Measurements from ENCODE around the gene MCF2L. TPM values are rescaled to one million over a fixed set of nuclear protein-coding genes. Genes with fewer than 3 reads are reported as not detected.

Gene MCF2L
- polyA plus RNA-seq, 1 donor, result 30.9 TPM

GRCh38 chr13:112990783-112991182, 21.8 kb downstream of the MCF2L start:
- no CpG with 5 or more reads among the region's 8 CpGs for WGBS (ENCODE audit: insufficient coverage, low lambda C conversion rate)
- H3K4me1 ChIP-seq (ENCODE audit: control insufficient read depth, insufficient read depth, low read length), result peaks cover 28% of the 10 kb centered on the region
- no peaks in the 10 kb centered on the region for H3K9me3 ChIP-seq (ENCODE audit: control insufficient read depth, low read depth, low read length)
- no peaks in the 10 kb centered on the region for H3K36me3 ChIP-seq (ENCODE audit: control insufficient read depth, insufficient read depth, low read length)
- peak; percentile 91 to 97 for DNase-seq
- H3K27ac ChIP-seq (ENCODE audit: low read length), result peak overlapping the region; percentile 71
- H3K27me3 ChIP-seq (ENCODE audit: control insufficient read depth, insufficient read depth, low read length), result no peaks in the 10 kb centered on the region
- H3K4me3 ChIP-seq (ENCODE audit: low read length), result no peak overlapping the region

GRCh38 chr13:112991609-112992008, 22.6 kb downstream of the MCF2L start:
- peak overlapping the region; percentile 71 for H3K27ac ChIP-seq (ENCODE audit: low read length)
- no peaks in the 10 kb centered on the region for H3K36me3 ChIP-seq (ENCODE audit: control insufficient read depth, insufficient read depth, low read length)
- no CpG with 5 or more reads among the region's 6 CpGs for WGBS (ENCODE audit: insufficient coverage, low lambda C conversion rate)

GRCh38 chr13:112992931-112993680, 24.1 kb downstream of the MCF2L start:
- Histone ChIP-seq H3K4me1 (ENCODE audit: control insufficient read depth, insufficient read depth, low read length) (peaks cover 46% of the 10 kb centered on the region), H3K4me3 (ENCODE audit: low read length) (no peak overlapping the region), H3K36me3 (ENCODE audit: control insufficient read depth, insufficient read depth, low read length) (no peaks in the 10 kb centered on the region), H3K27me3 (ENCODE audit: control insufficient read depth, insufficient read depth, low read length) (no peaks in the 10 kb centered on the region), H3K27ac (ENCODE audit: low read length) (no peak overlapping the region), H3K9me3 (ENCODE audit: control insufficient read depth, low read depth, low read length) (no peaks in the 10 kb centered on the region)
- no CpG with 5 or more reads among the region's 31 CpGs for WGBS (ENCODE audit: insufficient coverage, low lambda C conversion rate)
- DNase-seq, result no peak

More at GRCh38 chr13:112991609-112992008, 22.6 kb downstream of the MCF2L start:
- DNase-seq, result no peak
- Histone ChIP-seq H3K9me3 (ENCODE audit: control insufficient read depth, low read depth, low read length) (no peaks in the 10 kb centered on the region), H3K4me3 (ENCODE audit: low read length) (no peak overlapping the region), H3K27me3 (ENCODE audit: control insufficient read depth, insufficient read depth, low read length) (no peaks in the 10 kb centered on the region), H3K4me1 (ENCODE audit: control insufficient read depth, insufficient read depth, low read length) (peaks cover 31% of the 10 kb centered on the region)

- peaks cover 57% of the 10 kb centered on the region for H3K4me1 ChIP-seq (ENCODE audit: control insufficient read depth, insufficient read depth, low read length)
- DNase-seq, result no peak
- H3K9me3 ChIP-seq (ENCODE audit: control insufficient read depth, low read depth, low read length), result no peaks in the 10 kb centered on the region
- no peaks in the 10 kb centered on the region for H3K36me3 ChIP-seq (ENCODE audit: control insufficient read depth, insufficient read depth, low read length)
- H3K4me3 ChIP-seq (ENCODE audit: low read length), result no peak overlapping the region
- H3K27ac ChIP-seq (ENCODE audit: low read length), result no peak overlapping the region
- WGBS (ENCODE audit: insufficient coverage, low lambda C conversion rate), result no CpG with 5 or more reads among the region's 46 CpGs
- no peaks in the 10 kb centered on the region for H3K27me3 ChIP-seq (ENCODE audit: control insufficient read depth, insufficient read depth, low read length)
Observed at GRCh38 chr13:112994084-112994780, 25.2 kb downstream of the MCF2L start.

- no peaks in the 10 kb centered on the region for H3K36me3 ChIP-seq (ENCODE audit: control insufficient read depth, insufficient read depth, low read length)
- no CpG with 5 or more reads among the region's 34 CpGs for WGBS (ENCODE audit: insufficient coverage, low lambda C conversion rate)
- no peak overlapping the region for H3K4me3 ChIP-seq (ENCODE audit: low read length)
- DNase-seq, result no peak
- no peaks in the 10 kb centered on the region for H3K27me3 ChIP-seq (ENCODE audit: control insufficient read depth, insufficient read depth, low read length)
- no peaks in the 10 kb centered on the region for H3K9me3 ChIP-seq (ENCODE audit: control insufficient read depth, low read depth, low read length)
- no peak overlapping the region for H3K27ac ChIP-seq (ENCODE audit: low read length)
- peaks cover 58% of the 10 kb centered on the region for H3K4me1 ChIP-seq (ENCODE audit: control insufficient read depth, insufficient read depth, low read length)
Observed at GRCh38 chr13:112994781-112995355, 25.9 kb downstream of the MCF2L start.

GRCh38 chr13:112995395-112996191, 26.6 kb downstream of the MCF2L start:
- DNase-seq, result no peak
- no CpG with 5 or more reads among the region's 27 CpGs for WGBS (ENCODE audit: insufficient coverage, low lambda C conversion rate)
- Histone ChIP-seq H3K9me3 (ENCODE audit: control insufficient read depth, low read depth, low read length) (no peaks in the 10 kb centered on the region), H3K36me3 (ENCODE audit: control insufficient read depth, insufficient read depth, low read length) (no peaks in the 10 kb centered on the region), H3K4me3 (ENCODE audit: low read length) (no peak overlapping the region), H3K27me3 (ENCODE audit: control insufficient read depth, insufficient read depth, low read length) (no peaks in the 10 kb centered on the region), H3K4me1 (ENCODE audit: control insufficient read depth, insufficient read depth, low read length) (peaks cover 53% of the 10 kb centered on the region), H3K27ac (ENCODE audit: low read length) (peak overlapping the region; percentile 74)

- Histone ChIP-seq H3K27ac (ENCODE audit: low read length) (peak overlapping the region; percentile 74), H3K4me1 (ENCODE audit: control insufficient read depth, insufficient read depth, low read length) (peaks cover 50% of the 10 kb centered on the region)
Observed at GRCh38 chr13:112996671-112997091, 27.7 kb downstream of the MCF2L start.

GRCh38 chr13:112997188-112998130, 28.4 kb downstream of the MCF2L start:
- no peak overlapping the region for H3K4me3 ChIP-seq (ENCODE audit: low read length)
- peak overlapping the region; percentile 74 for H3K27ac ChIP-seq (ENCODE audit: low read length)
- peaks cover 52% of the 10 kb centered on the region for H3K4me1 ChIP-seq (ENCODE audit: control insufficient read depth, insufficient read depth, low read length)

More at GRCh38 chr13:112996671-112997091, 27.7 kb downstream of the MCF2L start:
- no peaks in the 10 kb centered on the region for H3K27me3 ChIP-seq (ENCODE audit: control insufficient read depth, insufficient read depth, low read length)
- no peaks in the 10 kb centered on the region for H3K36me3 ChIP-seq (ENCODE audit: control insufficient read depth, insufficient read depth, low read length)
- DNase-seq, result peak in 1 of 2 donors; percentile 49
- no peak overlapping the region for H3K4me3 ChIP-seq (ENCODE audit: low read length)
- WGBS (ENCODE audit: insufficient coverage, low lambda C conversion rate), result no CpG with 5 or more reads among the region's 19 CpGs
- H3K9me3 ChIP-seq (ENCODE audit: control insufficient read depth, low read depth, low read length), result no peaks in the 10 kb centered on the region

GRCh38 chr13:112998521-112999280, 29.7 kb downstream of the MCF2L start:
- Histone ChIP-seq H3K4me3 (ENCODE audit: low read length) (no peak overlapping the region), H3K9me3 (ENCODE audit: control insufficient read depth, low read depth, low read length) (no peaks in the 10 kb centered on the region), H3K27ac (ENCODE audit: low read length) (peak overlapping the region; percentile 74), H3K27me3 (ENCODE audit: control insufficient read depth, insufficient read depth, low read length) (no peaks in the 10 kb centered on the region), H3K4me1 (ENCODE audit: control insufficient read depth, insufficient read depth, low read length) (peaks cover 53% of the 10 kb centered on the region), H3K36me3 (ENCODE audit: control insufficient read depth, insufficient read depth, low read length) (no peaks in the 10 kb centered on the region)
- no CpG with 5 or more reads among the region's 23 CpGs for WGBS (ENCODE audit: insufficient coverage, low lambda C conversion rate)
- peak; percentile 83 to 89 for DNase-seq

More at GRCh38 chr13:112997188-112998130, 28.4 kb downstream of the MCF2L start:
- no CpG with 5 or more reads among the region's 30 CpGs for WGBS (ENCODE audit: insufficient coverage, low lambda C conversion rate)
- H3K36me3 ChIP-seq (ENCODE audit: control insufficient read depth, insufficient read depth, low read length), result no peaks in the 10 kb centered on the region
- peak in 1 of 2 donors; percentile 53 for DNase-seq
- H3K27me3 ChIP-seq (ENCODE audit: control insufficient read depth, insufficient read depth, low read length), result no peaks in the 10 kb centered on the region
- H3K9me3 ChIP-seq (ENCODE audit: control insufficient read depth, low read depth, low read length), result no peaks in the 10 kb centered on the region

All from large intestine (tissue), 3 donors.